ENCODE measurements around the gene RBFOX2. TPM values are rescaled to one million over a fixed set of nuclear protein-coding genes. Genes with fewer than 3 reads are reported as not detected.
"Not testable (repeated sequence)": the region's sequence is repeated elsewhere in the genome, so short reads cannot be mapped to it uniquely, and the experiment has no call there.

Gene RBFOX2
- polyA plus RNA-seq, 3 donors, result 123 to 136 (median 132) TPM

DNA sequence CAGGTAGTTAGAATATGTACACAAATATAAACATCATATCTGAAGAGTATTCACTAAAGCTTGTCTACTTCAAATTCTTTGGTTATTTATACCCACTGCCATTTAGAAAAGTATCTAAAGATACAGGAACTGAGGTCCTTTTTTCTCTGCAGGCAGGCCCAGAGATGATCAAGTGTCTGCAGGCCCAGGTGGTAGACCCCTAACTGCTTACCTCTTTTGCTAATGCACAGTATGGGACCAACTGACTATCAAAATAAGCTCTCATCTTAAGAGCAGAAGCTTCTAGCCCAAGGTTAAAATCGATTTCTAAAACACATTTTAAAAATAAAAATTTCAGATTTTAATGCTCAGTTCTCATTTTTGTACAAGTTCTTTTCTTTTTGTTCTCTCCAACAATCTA lies 229.5 kb downstream of the RBFOX2 start:
- no peak for DNase-seq (ENCODE audit: low read depth in 3 of 3, low spot score in 2 of 3)

DNA sequence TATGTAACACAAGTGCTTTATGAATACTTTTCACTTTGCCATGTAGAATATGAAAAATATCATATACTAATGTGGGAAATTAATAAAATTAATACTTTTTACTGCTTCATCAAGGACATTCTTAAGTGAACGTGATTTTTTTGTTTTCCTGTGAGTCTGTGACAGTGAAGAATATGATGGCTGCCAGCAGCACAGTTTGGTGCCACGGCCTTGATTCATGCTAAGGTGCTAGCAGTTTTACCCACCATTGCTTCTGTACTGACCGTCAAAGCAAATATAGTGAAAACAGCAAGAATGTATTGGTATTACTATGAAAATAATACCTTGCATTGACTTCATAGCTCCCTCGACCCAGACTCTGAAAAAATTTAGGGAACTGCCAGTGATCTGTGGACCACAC lies 231.2 kb downstream of the RBFOX2 start:
- DNase-seq (ENCODE audit: low read depth in 3 of 3, low spot score in 2 of 3), result no peak

GRCh38 chr22:35795476-35795875 lies 233.1 kb downstream of the RBFOX2 start:
- no peak for DNase-seq (ENCODE audit: low read depth in 3 of 3, low spot score in 2 of 3)

DNA sequence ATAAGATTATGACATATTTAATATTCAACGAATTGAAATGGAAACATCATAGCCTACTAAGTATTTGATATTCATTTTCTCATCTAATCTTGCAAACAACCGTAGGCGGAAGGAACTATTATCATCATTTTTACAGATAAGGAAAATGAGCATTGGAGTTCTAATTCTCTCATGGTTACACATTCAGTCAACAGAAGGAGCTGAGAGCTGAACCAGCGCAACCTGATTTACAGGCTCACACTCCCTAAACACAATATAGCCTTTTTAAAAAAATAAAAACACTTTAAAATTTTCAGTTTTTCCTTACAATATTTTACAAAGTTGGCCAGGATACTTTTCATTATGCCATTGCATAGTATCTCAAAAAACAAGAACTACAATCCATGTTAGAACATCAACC lies 236.1 kb downstream of the RBFOX2 start:
- DNase-seq (ENCODE audit: low read depth in 3 of 3, low spot score in 2 of 3), result no peak

- not testable (repeated sequence) for DNase-seq (ENCODE audit: low read depth in 3 of 3, low spot score in 2 of 3)
Measured at GRCh38 chr22:35791788-35792187, 236.8 kb downstream of the RBFOX2 start.

DNA sequence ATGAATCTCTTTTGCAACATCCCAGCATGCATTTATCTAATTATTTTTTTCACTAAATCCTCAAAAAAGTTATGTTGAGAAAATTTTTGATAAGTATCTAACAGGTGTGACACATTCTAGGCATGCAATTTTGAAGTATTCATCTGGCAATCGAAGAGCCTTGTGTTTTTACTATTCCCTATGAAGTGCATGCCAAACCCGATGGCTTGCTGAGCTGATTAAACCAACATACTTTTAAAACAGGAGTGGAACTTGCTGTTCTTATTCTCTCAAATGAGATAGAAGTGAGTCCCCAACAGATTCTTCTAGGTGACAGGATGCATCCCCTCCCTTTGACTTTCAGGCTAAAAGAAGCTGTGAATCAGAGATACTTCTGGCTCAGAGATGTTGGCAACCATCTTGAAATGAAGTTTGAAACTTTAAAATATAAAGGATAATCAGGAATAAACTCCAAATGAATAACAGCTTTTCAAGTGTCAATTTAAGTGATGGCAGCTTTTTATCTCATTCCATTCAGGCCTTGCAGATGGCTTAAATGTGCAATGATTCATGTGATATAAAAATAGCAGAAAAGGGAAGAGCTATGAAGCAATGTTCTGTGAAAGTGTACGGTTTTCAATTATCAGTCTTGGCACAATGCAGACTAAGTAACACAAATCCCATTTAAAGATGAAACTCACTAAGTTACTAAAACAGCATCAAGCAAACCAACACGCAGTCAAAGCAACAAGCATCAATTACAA lies 243.3 kb downstream of the RBFOX2 start:
- no peak for DNase-seq (ENCODE audit: low read depth in 3 of 3, low spot score in 2 of 3)

- no peak for DNase-seq (ENCODE audit: low read depth in 3 of 3, low spot score in 2 of 3)
Measured at GRCh38 chr22:35784633-35785032, 244.0 kb downstream of the RBFOX2 start.

DNA sequence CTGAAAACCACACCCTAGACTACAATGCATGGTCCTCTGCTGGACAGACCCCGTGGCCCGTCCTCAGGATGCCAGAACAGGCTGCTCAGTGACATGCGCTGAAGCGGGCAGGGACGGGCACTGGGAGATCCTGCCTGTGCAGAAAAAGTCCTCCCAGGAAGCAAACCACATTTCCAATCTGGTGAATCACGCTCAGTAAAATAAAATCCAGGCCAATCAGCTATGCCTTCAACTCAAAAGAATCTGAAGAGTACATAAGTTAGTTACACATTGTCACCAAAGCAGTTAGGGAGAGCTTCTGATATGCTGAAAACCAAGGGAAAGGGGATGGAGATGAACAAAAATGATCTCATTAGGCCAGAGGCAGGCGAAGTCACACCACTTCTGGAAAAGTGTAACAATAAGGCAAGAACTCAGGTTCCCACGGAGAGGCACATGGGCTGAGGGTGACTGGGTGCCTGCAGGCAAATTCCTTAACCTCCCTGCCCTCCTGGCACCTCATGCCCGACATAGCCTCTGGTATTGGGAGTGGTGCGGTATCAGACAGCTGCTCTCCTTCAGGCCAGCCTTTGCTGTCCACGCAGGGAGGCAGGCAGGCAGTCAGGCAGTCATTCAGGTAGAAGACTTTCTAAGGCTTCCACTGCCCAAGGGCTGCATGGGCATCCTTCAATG lies 244.5 kb downstream of the RBFOX2 start:
- DNase-seq (ENCODE audit: low read depth in 3 of 3, low spot score in 2 of 3), result no peak

DNA sequence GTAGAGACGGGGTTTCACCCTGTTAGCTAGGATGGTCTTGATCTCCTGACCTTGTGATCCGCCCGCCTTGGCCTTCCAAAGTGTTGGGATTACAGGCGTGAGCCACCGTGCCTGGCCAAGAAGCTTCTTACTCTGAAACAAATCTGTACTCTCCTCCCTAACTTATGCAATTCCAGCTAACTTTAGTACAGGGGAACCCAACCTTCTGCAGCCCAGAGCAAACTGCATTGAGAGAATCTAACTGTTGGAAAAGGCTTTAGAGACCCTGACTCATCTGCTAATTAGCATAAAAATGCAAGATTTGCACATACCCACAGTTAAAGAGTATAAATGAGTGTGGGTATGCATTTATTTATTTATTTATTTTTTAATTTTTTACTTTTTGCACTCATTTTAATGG lies 246.1 kb downstream of the RBFOX2 start:
- DNase-seq (ENCODE audit: low read depth in 3 of 3, low spot score in 2 of 3), result no peak

DNA sequence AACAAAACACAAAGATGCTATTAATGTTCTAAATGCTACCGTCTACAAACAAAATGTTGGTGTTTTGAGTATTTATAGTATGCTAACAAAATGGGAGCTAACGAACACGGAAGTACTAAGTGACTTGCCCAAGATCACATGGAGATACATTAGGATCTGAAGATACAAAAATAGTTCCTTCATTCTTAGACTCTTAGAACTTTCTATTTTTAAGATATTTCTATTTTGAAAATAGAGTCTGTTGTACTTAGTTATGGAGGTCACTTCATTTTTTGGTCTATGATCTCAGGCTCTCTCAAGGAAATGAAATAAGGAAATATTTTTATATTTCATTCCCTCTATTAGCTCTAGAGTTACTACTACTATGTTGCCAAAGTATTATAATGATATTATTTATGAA lies 246.7 kb downstream of the RBFOX2 start:
- no peak for DNase-seq (ENCODE audit: low read depth in 3 of 3, low spot score in 2 of 3)

GRCh38 chr22:35777335-35777975 lies 251.2 kb downstream of the RBFOX2 start:
- no peak for DNase-seq (ENCODE audit: low read depth in 3 of 3, low spot score in 2 of 3)

DNA sequence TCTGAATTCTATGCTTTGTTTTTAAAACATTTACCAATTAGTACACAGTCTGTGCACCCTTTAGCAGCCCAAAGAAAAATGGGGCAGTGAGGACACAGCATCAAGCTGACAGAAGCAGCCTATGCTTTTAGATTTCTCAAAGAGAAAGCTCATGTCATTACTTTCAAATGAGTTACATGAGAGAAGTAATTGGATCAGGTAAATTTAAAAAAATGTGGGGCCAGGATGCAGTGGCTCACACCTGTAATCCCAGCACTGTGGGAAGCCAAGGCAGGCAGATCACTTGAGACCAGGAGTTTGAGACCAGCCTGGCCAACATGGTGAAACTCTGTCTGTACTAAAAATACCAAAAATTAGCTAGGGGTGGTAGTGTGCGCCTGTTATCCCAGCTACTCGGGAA lies 253.3 kb downstream of the RBFOX2 start:
- no peak for DNase-seq (ENCODE audit: low read depth in 3 of 3, low spot score in 2 of 3)

GRCh38 chr22:35769974-35770373 lies 258.6 kb downstream of the RBFOX2 start:
- DNase-seq (ENCODE audit: low read depth in 3 of 3, low spot score in 2 of 3), result no peak

DNA sequence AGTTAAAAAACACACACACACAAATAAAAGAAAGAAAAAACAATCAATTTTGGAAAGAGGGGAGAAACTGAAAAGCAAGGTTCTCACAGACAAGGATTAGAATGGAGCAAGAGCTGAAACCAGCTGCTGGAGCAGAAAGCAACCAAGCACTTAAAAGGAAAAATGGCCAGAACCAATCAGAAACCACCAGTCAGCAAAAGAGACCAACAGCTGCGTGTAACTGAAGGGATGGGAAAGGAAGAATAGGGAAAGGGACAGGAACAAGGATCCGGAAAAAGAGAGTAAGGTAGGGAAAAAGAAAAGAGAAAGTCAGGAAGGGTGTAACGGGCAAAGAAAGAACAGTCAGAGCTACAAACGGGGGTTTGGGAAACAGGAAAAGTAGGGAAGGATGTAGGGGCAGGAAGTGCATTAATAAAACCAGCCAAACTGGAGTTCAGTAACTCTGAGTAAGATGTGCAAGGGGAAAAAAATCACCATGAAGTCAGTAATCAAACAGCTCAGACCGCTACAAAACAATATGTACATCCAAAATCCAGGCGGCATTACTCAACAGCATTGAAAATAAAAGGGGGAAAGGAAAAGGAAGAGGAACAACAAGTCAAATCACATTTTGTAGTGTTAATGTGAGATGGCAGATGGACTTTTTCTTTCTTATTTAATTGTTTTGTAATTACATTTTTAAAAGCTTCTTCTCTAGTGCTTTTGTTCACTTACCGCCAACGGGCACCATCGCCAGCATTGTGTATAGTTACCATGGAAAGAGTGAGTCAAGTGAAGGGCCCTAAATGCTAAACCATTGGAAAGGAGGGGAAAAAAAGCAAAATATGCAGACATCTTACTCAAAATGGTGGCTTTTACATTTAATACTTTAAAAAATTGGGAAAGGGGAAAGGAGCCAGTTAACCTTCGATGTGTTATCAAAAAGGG lies 261.7 kb downstream of the RBFOX2 start:
- DNase-seq (ENCODE audit: low read depth in 3 of 3, low spot score in 2 of 3), result no peak

DNA sequence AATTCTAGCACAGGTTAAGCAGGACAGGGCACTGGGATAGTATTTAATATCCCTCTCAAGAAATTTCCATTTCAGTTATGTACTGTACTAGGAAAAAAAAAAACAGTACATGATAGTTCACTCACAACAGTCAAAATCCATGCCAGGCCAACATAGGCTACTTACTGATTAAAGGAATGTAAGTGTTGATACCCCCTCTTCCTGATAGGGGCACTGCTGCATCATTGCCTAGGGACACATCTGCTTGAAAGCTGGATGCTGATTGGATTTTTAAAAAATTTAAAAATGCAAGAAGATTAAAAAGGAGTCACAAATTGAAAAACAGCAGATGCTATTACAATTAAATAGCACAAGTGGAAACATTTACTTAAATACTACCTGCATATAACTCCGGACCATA lies 267.6 kb downstream of the RBFOX2 start:
- DNase-seq (ENCODE audit: low read depth in 3 of 3, low spot score in 2 of 3), result no peak

DNA sequence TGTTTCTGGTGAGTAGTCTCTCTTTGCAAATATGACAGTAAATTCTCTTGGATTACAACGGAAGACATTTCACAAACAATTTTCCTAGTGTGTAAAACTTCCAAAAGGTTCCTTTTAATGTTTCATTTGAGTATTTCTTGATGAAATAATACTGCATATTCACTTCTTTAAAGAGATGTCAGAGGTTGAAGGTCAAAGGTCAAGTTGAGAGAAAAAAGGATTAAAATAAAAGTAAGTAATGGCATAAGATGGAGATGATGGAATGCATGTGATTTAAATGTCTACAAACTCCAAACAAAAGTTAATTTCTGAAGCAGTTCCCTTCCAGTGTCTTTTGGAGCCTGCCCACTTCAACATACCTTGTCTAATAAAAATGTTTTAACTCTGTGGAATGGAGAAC lies 270.2 kb downstream of the RBFOX2 start:
- no peak for DNase-seq (ENCODE audit: low read depth in 3 of 3, low spot score in 2 of 3)

DNA sequence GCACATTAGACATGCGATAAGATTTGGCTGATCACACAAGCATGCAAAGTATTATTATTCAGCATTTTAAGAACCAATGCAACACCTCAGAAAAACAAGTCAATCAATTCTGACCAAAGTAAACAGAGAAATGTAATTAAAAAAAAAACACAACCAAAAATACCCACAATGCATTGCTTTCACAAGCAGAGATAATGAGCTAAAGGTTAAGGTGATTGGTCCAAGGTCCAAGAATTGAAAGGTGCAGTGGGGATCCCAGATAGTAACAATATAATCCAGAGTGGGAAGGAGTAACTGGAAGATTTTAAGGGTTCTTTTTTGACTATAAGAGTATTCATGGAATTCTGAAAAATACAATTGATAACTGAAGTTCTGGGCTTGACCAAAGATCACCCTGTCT lies 271.9 kb downstream of the RBFOX2 start:
- no peak for DNase-seq (ENCODE audit: low read depth in 3 of 3, low spot score in 2 of 3)

DNA sequence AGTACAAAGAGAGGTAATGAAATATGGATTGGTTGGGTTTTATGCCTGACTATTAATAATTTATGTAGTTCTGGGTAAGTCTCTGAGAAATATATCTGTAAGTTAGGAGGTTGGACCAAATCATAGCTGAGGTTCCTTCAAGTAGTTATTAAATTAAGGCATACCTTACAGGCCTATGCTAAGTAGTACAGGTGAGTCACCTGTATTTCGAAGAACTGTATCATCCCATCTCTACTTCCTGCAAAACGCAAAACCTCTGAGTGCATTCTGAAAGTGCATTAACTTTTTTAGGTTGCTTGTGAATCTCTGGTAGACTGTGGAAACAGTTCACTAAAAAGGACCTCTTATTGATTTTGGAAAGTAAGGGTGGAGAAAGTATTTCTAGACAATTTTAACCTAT lies 273.9 kb downstream of the RBFOX2 start:
- DNase-seq (ENCODE audit: low read depth in 3 of 3, low spot score in 2 of 3), result no peak

DNA sequence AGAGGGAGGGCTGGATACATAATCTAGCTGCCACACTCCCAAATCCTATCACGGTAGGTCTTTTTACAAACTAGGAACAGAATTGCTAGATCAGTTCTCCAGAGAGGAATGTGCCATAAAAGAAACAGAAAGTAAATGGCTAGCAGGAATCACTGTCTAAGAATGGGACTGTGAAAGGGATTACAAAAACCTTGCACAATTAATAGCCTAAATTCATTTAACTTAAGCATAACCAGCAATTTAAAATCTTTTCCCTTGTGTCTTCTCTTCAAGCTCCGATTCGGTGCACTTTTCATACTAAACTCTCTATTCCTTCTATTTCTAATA lies 275.8 kb downstream of the RBFOX2 start:
- no peak for DNase-seq (ENCODE audit: low read depth in 3 of 3, low spot score in 2 of 3)

DNA sequence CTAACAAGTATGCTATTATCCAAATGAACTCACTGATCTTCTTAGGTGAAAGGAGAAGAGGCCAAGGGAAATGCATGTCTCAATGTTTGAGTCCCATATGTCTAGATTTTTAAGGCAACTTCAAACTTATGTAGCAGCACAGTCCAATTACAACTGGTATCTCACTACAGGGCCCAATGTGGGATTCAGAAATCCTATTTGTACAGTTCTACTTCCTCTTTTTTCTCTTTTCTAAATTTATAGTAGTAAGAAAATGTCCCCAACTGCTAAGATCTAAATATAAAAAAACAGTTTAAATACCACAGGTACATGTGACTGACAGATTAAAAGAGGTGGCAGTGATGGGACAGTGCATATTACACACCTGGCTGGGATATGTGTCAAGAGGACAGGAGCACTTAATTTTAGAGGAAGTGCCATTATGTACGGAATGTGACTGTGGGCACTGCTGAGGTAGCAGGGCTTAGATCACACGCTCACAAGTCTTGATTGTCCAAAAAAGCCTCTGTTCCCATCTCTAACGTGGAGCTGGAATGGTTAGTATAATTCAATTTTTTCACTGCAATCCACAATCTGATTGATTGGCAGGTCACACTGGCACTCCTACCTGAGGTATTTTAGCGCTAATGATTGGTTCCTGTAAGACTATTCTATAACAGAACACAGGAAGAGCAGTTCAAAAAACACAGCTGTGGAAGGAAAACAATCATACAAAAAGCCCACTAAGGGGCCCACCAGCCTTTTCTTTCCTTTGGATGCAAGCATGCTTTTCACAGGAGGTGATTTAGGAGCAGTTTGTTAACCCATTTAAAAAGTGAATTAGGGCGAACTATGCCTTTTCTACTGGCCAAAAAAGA lies 276.4 kb downstream of the RBFOX2 start:
- DNase-seq (ENCODE audit: low read depth in 3 of 3, low spot score in 2 of 3), result no peak
